K562 (cell line): ENCODE measurements around the gene MGST3. TPM values are rescaled to one million over a fixed set of nuclear protein-coding genes. Genes with fewer than 3 reads are reported as not detected.

Experiments used
- CBFA2T3 ChIP-seq: fragments of 450-650 bp; IDR thresholded peaks from 2 replicates; pipeline ENCODE4 v1.6.1; 2017
- PRPF4 ChIP-seq: fragments of 200-400 bp; formaldehyde crosslinking; IDR thresholded peaks from one replicate; pipeline ENCODE4 v1.6.1; 2017; ENCODE audit warnings: low read length, low read depth, mild to moderate bottlenecking; ENCODE audit not compliant: insufficient read depth, poor library complexity, severe bottlenecking
- PTTG1 ChIP-seq: fragments of 450-650 bp; IDR thresholded peaks from 2 replicates; pipeline ENCODE4 v1.6.1; 2016; ENCODE audit warnings: low read depth, mild to moderate bottlenecking, missing genetic modification characterization, missing compliant biosample characterization
- RBM17 ChIP-seq: fragments of 200-400 bp; formaldehyde crosslinking; IDR thresholded peaks from 2 replicates; pipeline ENCODE4 v1.6.1; 2017; ENCODE audit warnings: low read depth, mild to moderate bottlenecking, low read length, borderline replicate concordance
- STAT5B ChIP-seq: fragments of 250-450 bp; sonication (Bioruptor Pico); IDR thresholded peaks from 2 replicates; pipeline ENCODE4 v1.8.0; 2021; ENCODE audit warnings: mild to moderate bottlenecking, inconsistent platforms
- TAF7 ChIP-seq: fragments of 450-650 bp; IDR thresholded peaks from 2 replicates; pipeline ENCODE4 v1.6.1; 2016; ENCODE audit warnings: missing genetic modification characterization, missing compliant biosample characterization
- ZNF274 ChIP-seq: IDR thresholded peaks from 2 replicates; pipeline ENCODE4 v1.6.1; 2011; ENCODE audit warnings: low read depth, mild to moderate bottlenecking, low read length, moderate library complexity, borderline replicate concordance
- polyA plus RNA-seq, 8 experiments: library from polyadenylated mRNA; depleted of rRNA in 4 of 8; stranded (reverse) in 5 of 8; unstranded in 3 of 8; fragments of >200 nt; fragmentation: Nextera tagmentation in 2 of 8; fragmentation: Illumina TruSeq in 1 of 8; extraction: Ambion mirVana in 2 of 8; extraction: Trizol in 1 of 8; gene quantifications; 2 replicates each; pipeline versions ENCODE4 v1.2.1 to v1.2.3, GENCODE V29; 2011 to 2014; ENCODE audit warnings: inconsistent platforms in 1 of 8, missing spikeins in 1 of 8
- total RNA-seq, 7 experiments: library from RNA; depleted of rRNA in 6 of 7; stranded (reverse); fragments of >200 nt in 6 of 7; fragmentation: Illumina TruSeq in 2 of 7; extraction: Trizol in 2 of 7; gene quantifications; 2 replicates each; pipeline versions ENCODE4 v1.2.1 to v1.2.3, GENCODE V29; 2011 to 2021; ENCODE audit warnings: low replicate concordance in 1 of 7
- TF ChIP-seq, protein P1 (sequence below): fragments of 200-800 bp; sonication (Bioruptor generic); IDR thresholded peaks from 2 replicates; pipeline ENCODE4 v1.6.1; 2017; ENCODE audit warnings: missing genetic modification characterization, missing compliant biosample characterization
- TF ChIP-seq, protein P2 (sequence below), 2 experiments: fragments of 450-650 bp; IDR thresholded peaks; 2 replicates each; pipeline ENCODE4 v1.6.1; 2018; ENCODE audit warnings: mild to moderate bottlenecking in 2 of 2, low read depth in 1 of 2; ENCODE audit not compliant: partially characterized antibody in 2 of 2
- TF ChIP-seq, protein P3 (sequence below): fragments of 200-800 bp; sonication (Bioruptor generic); IDR thresholded peaks from 2 replicates; pipeline ENCODE4 v1.6.1; 2016; ENCODE audit warnings: missing genetic modification characterization, missing compliant biosample characterization

Gene MGST3
- total and polyA plus RNA-seq, 9 of the 15 experiments (the other 6 are each of a cell fraction or from before 2014, with no cell fraction given), result 70.7 to 287 (median 105) TPM

DNA sequence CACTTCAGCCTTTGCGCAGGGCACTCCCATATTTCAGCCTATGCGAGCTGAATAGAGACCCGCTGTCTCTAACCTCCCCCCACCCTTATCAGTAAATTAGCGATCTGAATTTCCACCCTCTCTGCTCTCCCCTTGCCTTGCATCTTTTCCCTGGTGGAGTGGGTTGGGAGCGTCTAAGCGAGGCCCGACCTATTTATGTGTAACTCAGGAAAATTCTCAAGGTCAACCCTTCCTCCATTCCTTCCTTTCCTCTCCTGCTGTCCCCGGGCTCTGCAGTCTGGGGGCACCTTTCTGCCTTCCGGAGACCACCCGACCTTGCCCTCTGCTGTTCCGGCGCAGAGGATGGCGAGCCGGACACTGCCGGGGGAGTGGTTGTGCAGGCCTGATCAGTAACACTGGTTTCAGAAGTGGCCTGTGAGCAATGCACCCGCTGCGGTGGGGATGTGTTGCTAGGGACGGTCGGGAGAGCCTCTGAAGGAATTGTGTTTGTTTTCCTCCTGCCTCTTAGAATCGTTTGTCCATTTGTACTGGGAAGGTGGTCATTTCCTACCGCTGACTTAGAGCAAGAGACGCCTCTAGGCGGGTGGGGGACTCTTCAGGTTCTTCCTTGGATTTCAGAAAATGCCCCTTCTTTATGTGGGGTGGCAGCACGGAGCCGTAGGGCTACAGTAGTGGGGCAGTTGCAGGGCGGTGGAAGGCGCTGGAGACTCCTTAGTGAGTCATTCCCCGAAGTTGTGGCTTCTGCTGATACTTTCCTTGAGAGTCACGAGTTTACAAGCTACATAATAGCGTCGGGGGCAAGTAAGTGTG, 513 bp downstream of the MGST3 start (continued):
- TF ChIP-seq, protein P1, sequence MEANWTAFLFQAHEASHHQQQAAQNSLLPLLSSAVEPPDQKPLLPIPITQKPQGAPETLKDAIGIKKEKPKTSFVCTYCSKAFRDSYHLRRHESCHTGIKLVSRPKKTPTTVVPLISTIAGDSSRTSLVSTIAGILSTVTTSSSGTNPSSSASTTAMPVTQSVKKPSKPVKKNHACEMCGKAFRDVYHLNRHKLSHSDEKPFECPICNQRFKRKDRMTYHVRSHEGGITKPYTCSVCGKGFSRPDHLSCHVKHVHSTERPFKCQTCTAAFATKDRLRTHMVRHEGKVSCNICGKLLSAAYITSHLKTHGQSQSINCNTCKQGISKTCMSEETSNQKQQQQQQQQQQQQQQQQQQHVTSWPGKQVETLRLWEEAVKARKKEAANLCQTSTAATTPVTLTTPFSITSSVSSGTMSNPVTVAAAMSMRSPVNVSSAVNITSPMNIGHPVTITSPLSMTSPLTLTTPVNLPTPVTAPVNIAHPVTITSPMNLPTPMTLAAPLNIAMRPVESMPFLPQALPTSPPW, result peak; percentile 4; the same call in 1 of the 2 replicates
- TF ChIP-seq RBM17 (no peak), STAT5B (CRISPR knock-in tag) (no peak), TAF7 (no peak), CBFA2T3 (peak; percentile 59), ZNF274 (no peak), PTTG1 (tag) (no peak), PRPF4 (no peak)
- TF ChIP-seq, protein P2, sequence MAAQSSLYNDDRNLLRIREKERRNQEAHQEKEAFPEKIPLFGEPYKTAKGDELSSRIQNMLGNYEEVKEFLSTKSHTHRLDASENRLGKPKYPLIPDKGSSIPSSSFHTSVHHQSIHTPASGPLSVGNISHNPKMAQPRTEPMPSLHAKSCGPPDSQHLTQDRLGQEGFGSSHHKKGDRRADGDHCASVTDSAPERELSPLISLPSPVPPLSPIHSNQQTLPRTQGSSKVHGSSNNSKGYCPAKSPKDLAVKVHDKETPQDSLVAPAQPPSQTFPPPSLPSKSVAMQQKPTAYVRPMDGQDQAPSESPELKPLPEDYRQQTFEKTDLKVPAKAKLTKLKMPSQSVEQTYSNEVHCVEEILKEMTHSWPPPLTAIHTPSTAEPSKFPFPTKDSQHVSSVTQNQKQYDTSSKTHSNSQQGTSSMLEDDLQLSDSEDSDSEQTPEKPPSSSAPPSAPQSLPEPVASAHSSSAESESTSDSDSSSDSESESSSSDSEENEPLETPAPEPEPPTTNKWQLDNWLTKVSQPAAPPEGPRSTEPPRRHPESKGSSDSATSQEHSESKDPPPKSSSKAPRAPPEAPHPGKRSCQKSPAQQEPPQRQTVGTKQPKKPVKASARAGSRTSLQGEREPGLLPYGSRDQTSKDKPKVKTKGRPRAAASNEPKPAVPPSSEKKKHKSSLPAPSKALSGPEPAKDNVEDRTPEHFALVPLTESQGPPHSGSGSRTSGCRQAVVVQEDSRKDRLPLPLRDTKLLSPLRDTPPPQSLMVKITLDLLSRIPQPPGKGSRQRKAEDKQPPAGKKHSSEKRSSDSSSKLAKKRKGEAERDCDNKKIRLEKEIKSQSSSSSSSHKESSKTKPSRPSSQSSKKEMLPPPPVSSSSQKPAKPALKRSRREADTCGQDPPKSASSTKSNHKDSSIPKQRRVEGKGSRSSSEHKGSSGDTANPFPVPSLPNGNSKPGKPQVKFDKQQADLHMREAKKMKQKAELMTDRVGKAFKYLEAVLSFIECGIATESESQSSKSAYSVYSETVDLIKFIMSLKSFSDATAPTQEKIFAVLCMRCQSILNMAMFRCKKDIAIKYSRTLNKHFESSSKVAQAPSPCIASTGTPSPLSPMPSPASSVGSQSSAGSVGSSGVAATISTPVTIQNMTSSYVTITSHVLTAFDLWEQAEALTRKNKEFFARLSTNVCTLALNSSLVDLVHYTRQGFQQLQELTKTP (IDR thresholded peaks at IDR 0.05; ENCODE audit: low read depth in 1 of 2, partially characterized antibody in 2 of 2), result peak; percentile 18 to 59
- TF ChIP-seq, protein P3, sequence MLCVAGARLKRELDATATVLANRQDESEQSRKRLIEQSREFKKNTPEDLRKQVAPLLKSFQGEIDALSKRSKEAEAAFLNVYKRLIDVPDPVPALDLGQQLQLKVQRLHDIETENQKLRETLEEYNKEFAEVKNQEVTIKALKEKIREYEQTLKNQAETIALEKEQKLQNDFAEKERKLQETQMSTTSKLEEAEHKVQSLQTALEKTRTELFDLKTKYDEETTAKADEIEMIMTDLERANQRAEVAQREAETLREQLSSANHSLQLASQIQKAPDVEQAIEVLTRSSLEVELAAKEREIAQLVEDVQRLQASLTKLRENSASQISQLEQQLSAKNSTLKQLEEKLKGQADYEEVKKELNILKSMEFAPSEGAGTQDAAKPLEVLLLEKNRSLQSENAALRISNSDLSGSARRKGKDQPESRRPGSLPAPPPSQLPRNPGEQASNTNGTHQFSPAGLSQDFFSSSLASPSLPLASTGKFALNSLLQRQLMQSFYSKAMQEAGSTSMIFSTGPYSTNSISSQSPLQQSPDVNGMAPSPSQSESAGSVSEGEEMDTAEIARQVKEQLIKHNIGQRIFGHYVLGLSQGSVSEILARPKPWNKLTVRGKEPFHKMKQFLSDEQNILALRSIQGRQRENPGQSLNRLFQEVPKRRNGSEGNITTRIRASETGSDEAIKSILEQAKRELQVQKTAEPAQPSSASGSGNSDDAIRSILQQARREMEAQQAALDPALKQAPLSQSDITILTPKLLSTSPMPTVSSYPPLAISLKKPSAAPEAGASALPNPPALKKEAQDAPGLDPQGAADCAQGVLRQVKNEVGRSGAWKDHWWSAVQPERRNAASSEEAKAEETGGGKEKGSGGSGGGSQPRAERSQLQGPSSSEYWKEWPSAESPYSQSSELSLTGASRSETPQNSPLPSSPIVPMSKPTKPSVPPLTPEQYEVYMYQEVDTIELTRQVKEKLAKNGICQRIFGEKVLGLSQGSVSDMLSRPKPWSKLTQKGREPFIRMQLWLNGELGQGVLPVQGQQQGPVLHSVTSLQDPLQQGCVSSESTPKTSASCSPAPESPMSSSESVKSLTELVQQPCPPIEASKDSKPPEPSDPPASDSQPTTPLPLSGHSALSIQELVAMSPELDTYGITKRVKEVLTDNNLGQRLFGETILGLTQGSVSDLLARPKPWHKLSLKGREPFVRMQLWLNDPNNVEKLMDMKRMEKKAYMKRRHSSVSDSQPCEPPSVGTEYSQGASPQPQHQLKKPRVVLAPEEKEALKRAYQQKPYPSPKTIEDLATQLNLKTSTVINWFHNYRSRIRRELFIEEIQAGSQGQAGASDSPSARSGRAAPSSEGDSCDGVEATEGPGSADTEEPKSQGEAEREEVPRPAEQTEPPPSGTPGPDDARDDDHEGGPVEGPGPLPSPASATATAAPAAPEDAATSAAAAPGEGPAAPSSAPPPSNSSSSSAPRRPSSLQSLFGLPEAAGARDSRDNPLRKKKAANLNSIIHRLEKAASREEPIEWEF, result no peak
